Erythroblast (primary cell): ENCODE data around the gene PGR.

Experiments used
- GATA1 ChIP-seq: IDR thresholded peaks from 2 replicates; pipeline ENCODE4 v1.6.1; 2011; ENCODE audit warnings: low read depth, mild to moderate bottlenecking, control low read depth, low read length, moderate library complexity
- POLR2A ChIP-seq: IDR thresholded peaks from 2 replicates; pipeline ENCODE4 v1.6.1; 2011; ENCODE audit warnings: mild to moderate bottlenecking, low read length

GRCh38 chr11:101090679-101091270, 38.8 kb downstream of the PGR start:
- no peak for TF ChIP-seq POLR2A
- TF ChIP-seq GATA1: no peak
